ENCODE measurements around the gene HIBADH. TPM values are rescaled to one million over a fixed set of nuclear protein-coding genes. Genes with fewer than 3 reads are reported as not detected.

Gene HIBADH
- total RNA-seq, 1 donor from 2014 or later, result 15.7 TPM

- Mint-ChIP-seq H3K4me3 (no peak overlapping the region), H3K36me3 (ENCODE audit: low read depth) (peaks cover 3% of the 10 kb centered on the region), H3K4me1 (peaks cover 6% of the 10 kb centered on the region), H3K27me3 (ENCODE audit: low read depth) (no peaks in the 10 kb centered on the region), H3K27ac (ENCODE audit: unreplicated experiment) (no peak overlapping the region), H3K9me3 (no peaks in the 10 kb centered on the region)
- no peak for DNase-seq (ENCODE audit: low read depth, low spot score)
- TF ChIP-seq, protein P1, sequence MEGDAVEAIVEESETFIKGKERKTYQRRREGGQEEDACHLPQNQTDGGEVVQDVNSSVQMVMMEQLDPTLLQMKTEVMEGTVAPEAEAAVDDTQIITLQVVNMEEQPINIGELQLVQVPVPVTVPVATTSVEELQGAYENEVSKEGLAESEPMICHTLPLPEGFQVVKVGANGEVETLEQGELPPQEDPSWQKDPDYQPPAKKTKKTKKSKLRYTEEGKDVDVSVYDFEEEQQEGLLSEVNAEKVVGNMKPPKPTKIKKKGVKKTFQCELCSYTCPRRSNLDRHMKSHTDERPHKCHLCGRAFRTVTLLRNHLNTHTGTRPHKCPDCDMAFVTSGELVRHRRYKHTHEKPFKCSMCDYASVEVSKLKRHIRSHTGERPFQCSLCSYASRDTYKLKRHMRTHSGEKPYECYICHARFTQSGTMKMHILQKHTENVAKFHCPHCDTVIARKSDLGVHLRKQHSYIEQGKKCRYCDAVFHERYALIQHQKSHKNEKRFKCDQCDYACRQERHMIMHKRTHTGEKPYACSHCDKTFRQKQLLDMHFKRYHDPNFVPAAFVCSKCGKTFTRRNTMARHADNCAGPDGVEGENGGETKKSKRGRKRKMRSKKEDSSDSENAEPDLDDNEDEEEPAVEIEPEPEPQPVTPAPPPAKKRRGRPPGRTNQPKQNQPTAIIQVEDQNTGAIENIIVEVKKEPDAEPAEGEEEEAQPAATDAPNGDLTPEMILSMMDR (conservative IDR thresholded peaks at IDR 0.05), result no peak
These were observed 7.5 kb downstream of the HIBADH start for GRCh38 chr7:27655184-27655583.

GRCh38 chr7:27652518-27652917, 10.2 kb downstream of the HIBADH start:
- DNase-seq (ENCODE audit: low read depth, low spot score), result no peak
- Mint-ChIP-seq H3K9me3 (no peaks in the 10 kb centered on the region), H3K4me1 (peaks cover 6% of the 10 kb centered on the region), H3K27me3 (ENCODE audit: low read depth) (no peaks in the 10 kb centered on the region), H3K4me3 (no peak overlapping the region), H3K27ac (ENCODE audit: unreplicated experiment) (no peak overlapping the region), H3K36me3 (ENCODE audit: low read depth) (peaks cover 7% of the 10 kb centered on the region)
- TF ChIP-seq, protein P1 (conservative IDR thresholded peaks at IDR 0.05), result no peak

- Mint-ChIP-seq H3K27ac (ENCODE audit: unreplicated experiment) (no peak overlapping the region), H3K4me1 (peaks cover 6% of the 10 kb centered on the region), H3K27me3 (ENCODE audit: low read depth) (no peaks in the 10 kb centered on the region), H3K9me3 (no peaks in the 10 kb centered on the region), H3K36me3 (ENCODE audit: low read depth) (peaks cover 9% of the 10 kb centered on the region), H3K4me3 (no peak overlapping the region)
- TF ChIP-seq, protein P1 (conservative IDR thresholded peaks at IDR 0.05), result no peak
- DNase-seq (ENCODE audit: low read depth, low spot score), result no peak
These were observed 11.0 kb downstream of the HIBADH start for GRCh38 chr7:27651702-27652101.

- no peak for DNase-seq (ENCODE audit: low read depth, low spot score)
- peaks cover 6% of the 10 kb centered on the region for H3K4me1 Mint-ChIP-seq
- H3K36me3 Mint-ChIP-seq (ENCODE audit: low read depth), result peaks cover 9% of the 10 kb centered on the region
- no peaks in the 10 kb centered on the region for H3K27me3 Mint-ChIP-seq (ENCODE audit: low read depth)
- no peaks in the 10 kb centered on the region for H3K9me3 Mint-ChIP-seq
- no peak overlapping the region for H3K27ac Mint-ChIP-seq (ENCODE audit: unreplicated experiment)
- TF ChIP-seq, protein P1 (conservative IDR thresholded peaks at IDR 0.05), result no peak
- no peak overlapping the region for H3K4me3 Mint-ChIP-seq
These were observed 12.4 kb downstream of the HIBADH start for GRCh38 chr7:27650283-27650682.

DNA sequence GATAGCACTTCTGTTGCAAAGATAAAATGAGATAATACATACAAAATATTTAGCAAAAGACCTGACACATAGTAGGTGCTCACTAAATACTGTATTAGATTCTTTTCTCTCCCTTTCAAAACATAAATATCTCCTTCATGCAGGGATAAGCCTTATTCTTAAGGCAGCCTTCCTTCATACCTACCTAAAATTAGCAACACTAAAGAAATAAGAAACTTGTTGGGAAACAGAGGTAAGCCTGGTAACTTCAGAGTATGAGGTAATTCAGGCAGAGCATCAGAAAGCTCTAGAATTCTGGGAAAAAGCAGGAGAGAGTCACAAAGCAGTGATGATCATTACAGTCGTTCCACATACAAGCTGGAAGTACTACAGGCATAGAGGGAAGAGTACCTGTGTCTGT, 15.2 kb downstream of the HIBADH start:
- Mint-ChIP-seq H3K4me3 (no peak overlapping the region), H3K36me3 (ENCODE audit: low read depth) (peaks cover 12% of the 10 kb centered on the region), H3K4me1 (peaks cover 6% of the 10 kb centered on the region), H3K27me3 (ENCODE audit: low read depth) (no peaks in the 10 kb centered on the region), H3K9me3 (no peaks in the 10 kb centered on the region), H3K27ac (ENCODE audit: unreplicated experiment) (no peak overlapping the region)
- no peak for DNase-seq (ENCODE audit: low read depth, low spot score)
- TF ChIP-seq, protein P1 (conservative IDR thresholded peaks at IDR 0.05), result no peak

- peaks cover 8% of the 10 kb centered on the region for H3K4me1 Mint-ChIP-seq
- peaks cover 12% of the 10 kb centered on the region for H3K36me3 Mint-ChIP-seq (ENCODE audit: low read depth)
- TF ChIP-seq, protein P1 (conservative IDR thresholded peaks at IDR 0.05), result no peak
- H3K9me3 Mint-ChIP-seq, result no peaks in the 10 kb centered on the region
- H3K27me3 Mint-ChIP-seq (ENCODE audit: low read depth), result no peaks in the 10 kb centered on the region
- no peak overlapping the region for H3K4me3 Mint-ChIP-seq
- H3K27ac Mint-ChIP-seq (ENCODE audit: unreplicated experiment), result no peak overlapping the region
- DNase-seq (ENCODE audit: low read depth, low spot score), result no peak
These were observed 15.6 kb downstream of the HIBADH start for GRCh38 chr7:27647046-27647445.

All from neural crest cell (in vitro differentiated cells).